ENCODE measurements around the gene GDPD5. TPM values are rescaled to one million over a fixed set of nuclear protein-coding genes. Genes with fewer than 3 reads are reported as not detected.

The GDPD5 gene, protein sequence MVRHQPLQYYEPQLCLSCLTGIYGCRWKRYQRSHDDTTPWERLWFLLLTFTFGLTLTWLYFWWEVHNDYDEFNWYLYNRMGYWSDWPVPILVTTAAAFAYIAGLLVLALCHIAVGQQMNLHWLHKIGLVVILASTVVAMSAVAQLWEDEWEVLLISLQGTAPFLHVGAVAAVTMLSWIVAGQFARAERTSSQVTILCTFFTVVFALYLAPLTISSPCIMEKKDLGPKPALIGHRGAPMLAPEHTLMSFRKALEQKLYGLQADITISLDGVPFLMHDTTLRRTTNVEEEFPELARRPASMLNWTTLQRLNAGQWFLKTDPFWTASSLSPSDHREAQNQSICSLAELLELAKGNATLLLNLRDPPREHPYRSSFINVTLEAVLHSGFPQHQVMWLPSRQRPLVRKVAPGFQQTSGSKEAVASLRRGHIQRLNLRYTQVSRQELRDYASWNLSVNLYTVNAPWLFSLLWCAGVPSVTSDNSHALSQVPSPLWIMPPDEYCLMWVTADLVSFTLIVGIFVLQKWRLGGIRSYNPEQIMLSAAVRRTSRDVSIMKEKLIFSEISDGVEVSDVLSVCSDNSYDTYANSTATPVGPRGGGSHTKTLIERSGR
- total RNA-seq (99.6 and 102 TPM in 2 replicates), polyA plus RNA-seq (24.0 and 59.1 TPM in 2 replicates), polyA minus RNA-seq (20.7 and 21.6 TPM in 2 replicates)
- total RNA-seq (2013): 10.3 TPM

DNA sequence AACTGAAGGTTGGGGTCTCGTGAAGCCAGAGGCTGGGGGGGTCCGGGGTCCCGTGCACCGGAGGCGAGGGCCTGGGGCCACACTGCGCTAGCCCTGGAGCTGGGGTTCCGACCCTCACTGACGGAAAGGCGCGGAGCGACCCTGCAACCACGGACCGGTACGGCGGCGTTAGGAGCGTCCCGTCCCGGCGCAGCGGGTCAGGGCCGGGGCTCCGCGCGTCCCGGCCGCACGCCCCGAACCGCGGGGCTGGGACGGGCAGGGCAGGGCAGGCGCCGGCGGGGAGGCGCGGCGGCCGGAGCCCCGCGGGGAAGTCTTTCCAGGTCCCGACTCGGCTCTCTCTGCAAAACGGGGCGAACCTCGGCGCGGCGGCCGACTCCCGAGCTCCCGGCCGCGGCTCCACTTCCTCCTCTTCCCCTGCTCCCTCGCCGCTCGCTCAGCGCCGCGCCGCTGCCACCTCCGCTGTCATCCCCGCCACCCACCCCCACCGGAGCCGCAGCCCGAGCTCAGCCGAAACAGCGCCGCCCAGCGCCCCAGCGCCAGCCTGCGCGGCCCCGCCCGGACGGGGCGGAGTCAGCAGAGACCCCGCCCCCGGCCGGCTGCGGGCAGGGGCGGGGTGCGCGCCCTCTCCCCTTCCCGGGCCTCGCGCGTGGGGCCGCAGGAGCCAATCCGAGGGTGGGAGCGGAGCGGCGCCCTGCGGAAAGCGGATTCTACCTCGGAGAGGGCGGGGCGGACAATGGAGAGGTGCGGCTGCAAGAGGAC is at the start of gene GDPD5:
GDPD5 (minus strand) TSS at position 509 of the 759 bp plus-strand sequence. CDS start 48,206 bp downstream, outside the sequence.
- peak within 1 kb of the TSS; percentile 74 for H3K9ac ChIP-seq (ENCODE audit: low read length)
- Mint-ChIP-seq H3K9me3 (ENCODE audit: insufficient read depth) (no peaks in the 10 kb centered on the region), H3K4me3 (peak within 1 kb of the TSS; percentile 96), H3K4me1 (peaks cover 36% of the 10 kb centered on the region), H3K27ac (peak within 1 kb of the TSS; percentile 83), H3K27me3 (peaks cover 4% of the 10 kb centered on the region)
- POLR2A ChIA-PET: interaction anchor here (0.6 kb wide), 2 partner anchors 25 to 229 kb away, joined by 3 read pairs; no protein-coding TSS in a partner anchor
- intact Hi-C loops (cut with micrococcal nuclease): loop anchor here (1.0 kb wide), 2 partner anchors 17 to 126 kb away; partner anchors contain the start of gene RPS3
- H3K27ac ChIP-seq (ENCODE audit: low read length in 2 of 2): no peak within 1 kb of the TSS
- H3K4me3 ChIP-seq (ENCODE audit: control extremely low read depth in 1 of 5, extremely low read depth in 1 of 5, insufficient read depth in 1 of 5, low read depth in 2 of 5, low read length in 4 of 5): peak within 1 kb of the TSS in 4 of 5 experiments; percentile 59 to 74 (median 70)
- peak; percentile 95 for ATAC-seq (ENCODE audit: low read depth)
- H3K27me3 ChIP-seq (replicated peaks in 1 of 4; ENCODE audit: control extremely low read depth in 1 of 4, control insufficient read depth in 3 of 4, insufficient read depth in 4 of 4, low read length in 3 of 4): peaks cover 0 to 31% (median 10%) of the 10 kb centered on the region in 4 experiments
- peak within 1 kb of the TSS; percentile 86 for H2AFZ ChIP-seq (ENCODE audit: insufficient read depth, low read depth, low read length, poor library complexity, severe bottlenecking)
- H3K9me3 ChIP-seq (ENCODE audit: control extremely low read depth in 1 of 3, control insufficient read depth in 2 of 3, insufficient read depth in 1 of 3, low read length in 2 of 3): peaks cover 0 to 6% (median 0%) of the 10 kb centered on the region in 3 donors
- H3K4me1 ChIP-seq (ENCODE audit: control insufficient read depth in 2 of 2, insufficient read depth in 2 of 2, low read length in 2 of 2): peaks cover 25 to 33% of the 10 kb centered on the region in 2 donors
- peak; percentile 91 for DNase-seq
- peak within 1 kb of the TSS; percentile 98 for H3K4me2 ChIP-seq (replicated peaks; ENCODE audit: low read depth, low read length, poor library complexity, severe bottlenecking)
- H3K36me3 ChIP-seq (replicated peaks in 1 of 2; ENCODE audit: control extremely low read depth in 1 of 2, control insufficient read depth in 1 of 2, extremely low read depth in 1 of 2, insufficient read depth in 2 of 2, low read length in 1 of 2): no peaks in the 10 kb centered on the region
- TF ChIP-seq, protein P1, sequence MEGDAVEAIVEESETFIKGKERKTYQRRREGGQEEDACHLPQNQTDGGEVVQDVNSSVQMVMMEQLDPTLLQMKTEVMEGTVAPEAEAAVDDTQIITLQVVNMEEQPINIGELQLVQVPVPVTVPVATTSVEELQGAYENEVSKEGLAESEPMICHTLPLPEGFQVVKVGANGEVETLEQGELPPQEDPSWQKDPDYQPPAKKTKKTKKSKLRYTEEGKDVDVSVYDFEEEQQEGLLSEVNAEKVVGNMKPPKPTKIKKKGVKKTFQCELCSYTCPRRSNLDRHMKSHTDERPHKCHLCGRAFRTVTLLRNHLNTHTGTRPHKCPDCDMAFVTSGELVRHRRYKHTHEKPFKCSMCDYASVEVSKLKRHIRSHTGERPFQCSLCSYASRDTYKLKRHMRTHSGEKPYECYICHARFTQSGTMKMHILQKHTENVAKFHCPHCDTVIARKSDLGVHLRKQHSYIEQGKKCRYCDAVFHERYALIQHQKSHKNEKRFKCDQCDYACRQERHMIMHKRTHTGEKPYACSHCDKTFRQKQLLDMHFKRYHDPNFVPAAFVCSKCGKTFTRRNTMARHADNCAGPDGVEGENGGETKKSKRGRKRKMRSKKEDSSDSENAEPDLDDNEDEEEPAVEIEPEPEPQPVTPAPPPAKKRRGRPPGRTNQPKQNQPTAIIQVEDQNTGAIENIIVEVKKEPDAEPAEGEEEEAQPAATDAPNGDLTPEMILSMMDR (IDR thresholded peaks at IDR 0.05): peak; percentile 61
- TF ChIP-seq EZH2 (IDR thresholded peaks at IDR 0.05; ENCODE audit: borderline replicate concordance, insufficient read depth, low read depth, low read length, poor library complexity, severe bottlenecking): no peak
- H4K20me1 ChIP-seq (ENCODE audit: control insufficient read depth, insufficient read depth, low read length, poor library complexity, severe bottlenecking): no peaks in the 10 kb centered on the region
- no peaks in the 10 kb centered on the region for H3K79me2 ChIP-seq (ENCODE audit: control insufficient read depth, insufficient read depth, low read length)
- CTCF ChIA-PET: interaction anchor here (0.6 to 4.8 kb wide), 10 partner anchors 11 to 141 kb away, joined by 3 to 34 read pairs (median 4); no protein-coding TSS in a partner anchor
- WGBS (ENCODE audit: insufficient coverage): under 1% methylated on average over 95 of the region's 99 CpGs
